ENCODE results near the gene ZFAND3.

Gene ZFAND3

GRCh38 chr6:37894585-37894984, 75.1 kb downstream of the ZFAND3 start:
- TF ChIP-seq ZNF384 (IDR thresholded peaks at IDR 0.05): no peak
- no peak for TF ChIP-seq BHLHE40 (IDR thresholded peaks at IDR 0.05; ENCODE audit: borderline replicate concordance)
- TF ChIP-seq HDGF (IDR thresholded peaks at IDR 0.05; ENCODE audit: borderline replicate concordance): no peak
- TF ChIP-seq SP1 (IDR thresholded peaks at IDR 0.05): no peak
- TF ChIP-seq FOXM1 (IDR thresholded peaks at IDR 0.05; ENCODE audit: borderline replicate concordance): no peak
- no peak for TF ChIP-seq LEF1 (IDR thresholded peaks at IDR 0.05; ENCODE audit: borderline replicate concordance)
- TF ChIP-seq ELF4 (IDR thresholded peaks at IDR 0.05): no peak
- no peak for TF ChIP-seq FOXK2 (IDR thresholded peaks at IDR 0.05)
- TF ChIP-seq FOXA1 (IDR thresholded peaks at IDR 0.05): no peak
- no peak for TF ChIP-seq TARDBP (IDR thresholded peaks at IDR 0.05)
- TF ChIP-seq SUZ12 (IDR thresholded peaks at IDR 0.05): no peak
- no peak for TF ChIP-seq ARNT (IDR thresholded peaks at IDR 0.05)
- TF ChIP-seq CTBP1 (IDR thresholded peaks at IDR 0.05; ENCODE audit: borderline replicate concordance): no peak
- TF ChIP-seq NFRKB (IDR thresholded peaks at IDR 0.05): no peak
- TF ChIP-seq, protein P1, sequence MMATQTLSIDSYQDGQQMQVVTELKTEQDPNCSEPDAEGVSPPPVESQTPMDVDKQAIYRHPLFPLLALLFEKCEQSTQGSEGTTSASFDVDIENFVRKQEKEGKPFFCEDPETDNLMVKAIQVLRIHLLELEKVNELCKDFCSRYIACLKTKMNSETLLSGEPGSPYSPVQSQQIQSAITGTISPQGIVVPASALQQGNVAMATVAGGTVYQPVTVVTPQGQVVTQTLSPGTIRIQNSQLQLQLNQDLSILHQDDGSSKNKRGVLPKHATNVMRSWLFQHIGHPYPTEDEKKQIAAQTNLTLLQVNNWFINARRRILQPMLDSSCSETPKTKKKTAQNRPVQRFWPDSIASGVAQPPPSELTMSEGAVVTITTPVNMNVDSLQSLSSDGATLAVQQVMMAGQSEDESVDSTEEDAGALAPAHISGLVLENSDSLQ (IDR thresholded peaks at IDR 0.05): no peak
- no peak for TF ChIP-seq L3MBTL2 (conservative IDR thresholded peaks at IDR 0.05)
- no peak for DNase-seq (ENCODE audit: extremely low spot score)
- POLR2A ChIA-PET: no interaction called here
- CTCF ChIA-PET: no interaction called here

DNA sequence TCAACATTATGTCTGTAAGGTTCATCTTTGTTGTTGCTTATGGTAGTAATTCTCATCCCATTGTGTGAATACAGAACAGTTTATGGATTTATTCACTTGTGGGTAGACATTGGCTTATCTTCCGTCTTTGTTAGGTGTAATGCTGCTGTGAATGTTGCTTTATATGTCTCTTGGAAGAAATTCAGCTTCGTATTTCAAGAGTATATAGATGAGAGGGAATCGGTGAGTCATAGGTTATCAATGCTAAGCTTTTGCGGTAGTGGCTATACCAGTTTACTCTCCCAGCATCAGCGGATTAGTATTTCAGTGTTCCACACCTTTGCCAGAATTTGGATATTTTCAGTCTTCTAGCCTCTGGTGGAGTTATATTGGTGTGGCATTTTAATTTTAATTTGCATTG, 77.8 kb downstream of the ZFAND3 start:
- ChIA-PET POLR2A (no interaction called here), CTCF (interaction anchor here (0.6 kb wide), 1 partner anchor 126 kb away, joined by 6 read pairs; no protein-coding TSS in a partner anchor)
- DNase-seq (ENCODE audit: extremely low spot score): no peak
- TF ChIP-seq FOXA1 (IDR thresholded peaks at IDR 0.05) (no peak), L3MBTL2 (conservative IDR thresholded peaks at IDR 0.05) (no peak), ARNT (IDR thresholded peaks at IDR 0.05) (no peak)

DNA sequence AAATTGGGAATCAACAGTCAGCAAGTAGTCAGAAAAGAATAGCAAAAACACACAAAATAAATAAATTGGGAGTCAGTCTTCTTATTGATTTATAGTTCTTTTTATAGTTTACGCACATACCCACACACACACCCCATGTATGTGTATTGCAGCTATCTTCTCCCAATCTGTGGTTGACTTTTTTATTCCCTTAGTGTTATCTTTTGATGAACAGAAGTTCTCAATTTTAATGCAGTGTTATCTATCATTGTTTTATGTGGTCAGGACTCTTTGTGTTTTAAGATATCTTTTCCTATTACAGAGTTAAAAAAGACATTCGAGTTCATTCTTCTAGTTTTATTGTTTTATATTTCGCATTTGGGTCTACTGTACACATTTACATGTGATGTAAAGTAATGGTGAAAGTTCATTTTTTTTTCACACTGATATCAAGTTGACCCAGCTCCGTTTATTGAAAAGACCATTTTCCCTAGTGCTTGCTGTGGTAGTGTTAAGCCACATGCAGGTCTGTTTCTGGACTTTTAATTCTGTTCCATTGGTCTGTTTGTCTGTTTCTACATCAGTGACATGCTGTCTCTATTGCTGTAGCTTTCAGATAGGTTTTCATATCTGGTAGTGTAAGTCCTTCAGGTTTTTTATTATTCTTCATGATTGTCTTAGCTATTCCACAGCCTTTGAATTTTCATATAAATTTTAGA, 78.4 kb downstream of the ZFAND3 start:
- TF ChIP-seq SUZ12 (IDR thresholded peaks at IDR 0.05) (no peak), FOXK2 (IDR thresholded peaks at IDR 0.05) (no peak), HDGF (IDR thresholded peaks at IDR 0.05; ENCODE audit: borderline replicate concordance) (no peak), ARNT (IDR thresholded peaks at IDR 0.05) (no peak), TARDBP (IDR thresholded peaks at IDR 0.05) (no peak), NFRKB (IDR thresholded peaks at IDR 0.05) (no peak), ELF4 (IDR thresholded peaks at IDR 0.05) (no peak), FOXM1 (IDR thresholded peaks at IDR 0.05; ENCODE audit: borderline replicate concordance) (no peak), L3MBTL2 (conservative IDR thresholded peaks at IDR 0.05) (no peak), BHLHE40 (IDR thresholded peaks at IDR 0.05; ENCODE audit: borderline replicate concordance) (no peak)
- TF ChIP-seq, protein P1 (IDR thresholded peaks at IDR 0.05): no peak
- ChIA-PET CTCF (no interaction called here), POLR2A (no interaction called here)
- DNase-seq (ENCODE audit: extremely low spot score): no peak

DNA sequence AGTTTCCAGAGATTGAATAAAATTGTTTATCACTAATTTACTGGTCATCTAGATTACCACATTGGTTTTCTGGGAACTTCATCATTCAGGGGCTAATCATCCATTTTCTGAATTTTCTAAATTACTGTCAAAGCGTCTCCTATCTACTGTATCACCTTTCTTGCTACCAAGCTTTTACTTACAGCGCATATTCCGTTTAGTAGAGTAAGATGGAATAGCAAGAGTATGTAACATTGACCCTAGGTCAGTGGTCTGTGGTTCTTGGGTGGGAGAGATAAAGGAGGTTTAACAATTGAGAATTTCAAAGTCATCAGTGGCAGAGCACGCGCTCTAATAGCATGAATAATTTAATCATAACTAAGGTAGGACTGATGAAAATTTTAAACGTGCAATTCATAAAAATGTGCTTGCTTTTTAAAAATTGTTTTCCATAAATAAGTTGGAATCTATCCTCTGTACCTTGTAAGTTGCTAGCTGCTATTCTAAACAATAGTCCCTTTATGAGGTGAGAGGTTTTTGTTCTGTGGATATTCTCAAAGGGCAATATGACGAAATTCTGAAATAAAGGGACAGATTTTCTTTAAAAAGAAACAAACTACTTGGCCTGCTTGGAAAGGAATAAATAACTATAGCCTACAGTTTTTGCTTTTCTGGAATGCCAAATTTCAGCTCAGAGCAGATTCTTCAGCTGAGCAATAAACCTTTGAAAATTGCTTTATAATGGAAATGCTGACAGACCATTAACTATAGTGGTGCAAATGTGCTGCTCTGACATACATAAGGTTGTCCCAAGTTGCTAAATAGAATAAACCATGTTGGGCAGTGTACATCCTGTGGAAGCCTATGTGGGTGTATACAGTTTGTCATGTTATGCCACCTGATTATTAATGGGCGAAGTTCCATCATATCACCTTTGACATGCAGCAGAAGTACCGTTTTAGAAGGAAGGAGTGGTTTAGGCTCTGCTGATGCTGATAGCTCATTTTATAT, 84.1 kb downstream of the ZFAND3 start:
- ChIA-PET POLR2A (interaction anchor here (1.1 kb wide), 1 partner anchor 85 kb away, joined by 3 read pairs; no protein-coding TSS in a partner anchor), CTCF (interaction anchor here (0.6 kb wide), 1 partner anchor 199 kb away, joined by 3 read pairs; no protein-coding TSS in a partner anchor)
- no peak for DNase-seq (ENCODE audit: extremely low spot score)
- TF ChIP-seq NFRKB (IDR thresholded peaks at IDR 0.05) (no peak), ARNT (IDR thresholded peaks at IDR 0.05) (no peak), SP1 (IDR thresholded peaks at IDR 0.05) (no peak), CTBP1 (IDR thresholded peaks at IDR 0.05; ENCODE audit: borderline replicate concordance) (no peak), FOXK2 (IDR thresholded peaks at IDR 0.05) (no peak), ELF4 (IDR thresholded peaks at IDR 0.05) (no peak)

- CTCF ChIA-PET: interaction anchor here (0.6 kb wide), 1 partner anchor 199 kb away, joined by 3 read pairs; no protein-coding TSS in a partner anchor
- no peak for DNase-seq (ENCODE audit: extremely low spot score)
- POLR2A ChIA-PET: no interaction called here
- TF ChIP-seq SUZ12 (IDR thresholded peaks at IDR 0.05) (no peak), FOXM1 (IDR thresholded peaks at IDR 0.05; ENCODE audit: borderline replicate concordance) (no peak), CTBP1 (IDR thresholded peaks at IDR 0.05; ENCODE audit: borderline replicate concordance) (no peak), TARDBP (IDR thresholded peaks at IDR 0.05) (no peak)
Observed at GRCh38 chr6:37904590-37904989, 85.1 kb downstream of the ZFAND3 start.

GRCh38 chr6:37906121-37906520, 86.6 kb downstream of the ZFAND3 start:
- DNase-seq (ENCODE audit: extremely low spot score): no peak
- TF ChIP-seq TARDBP (IDR thresholded peaks at IDR 0.05) (no peak), LEF1 (IDR thresholded peaks at IDR 0.05; ENCODE audit: borderline replicate concordance) (no peak), CTBP1 (IDR thresholded peaks at IDR 0.05; ENCODE audit: borderline replicate concordance) (no peak), FOXA1 (IDR thresholded peaks at IDR 0.05) (no peak), BHLHE40 (IDR thresholded peaks at IDR 0.05; ENCODE audit: borderline replicate concordance) (no peak), FOXK2 (IDR thresholded peaks at IDR 0.05) (no peak), HDGF (IDR thresholded peaks at IDR 0.05; ENCODE audit: borderline replicate concordance) (no peak), NFRKB (IDR thresholded peaks at IDR 0.05) (no peak), L3MBTL2 (conservative IDR thresholded peaks at IDR 0.05) (no peak), ELF4 (IDR thresholded peaks at IDR 0.05) (no peak), ZNF384 (IDR thresholded peaks at IDR 0.05) (no peak)
- ChIA-PET CTCF (no interaction called here), POLR2A (no interaction called here)
